Endothelial cell of umbilical vein (primary cell): ENCODE results near the gene PDIA4. TPM values are rescaled to one million over a fixed set of nuclear protein-coding genes. Genes with fewer than 3 reads are reported as not detected.
"Not testable (repeated sequence)": the region's sequence is repeated elsewhere in the genome, so short reads cannot be mapped to it uniquely, and the experiment has no call there.

Experiments
- BruUV-seq: library from RNA; stranded (reverse); fragments of 400-500 nt; replicated peaks from 2 replicates; lab custom pipeline; 2021; lab: Mats Ljungman, UMichigan
- CTCF ChIA-PET: fragments of 300-600, 350-600 bp; sonication (Branson Sonifier 250); formaldehyde crosslinking; loops from one replicate; lab custom pipeline; 2021; ENCODE audit warnings: antibody characterized with exemption, inconsistent platforms; lab: Charles Lee
- POLR2A ChIA-PET: fragments of 300-600, 350-600 bp; sonication (Branson Sonifier 250); formaldehyde crosslinking; loops from one replicate; lab custom pipeline; 2021; ENCODE audit warnings: antibody characterized with exemption, inconsistent platforms; lab: Charles Lee
- DNase-seq: peaks from one replicate; pipeline ENCODE4 v3.0.0-alpha.2; 2011; ENCODE audit warnings: low read depth, low spot score
- FAIRE-seq: peaks from 2 replicates; lab custom pipeline; 2011; peaks lifted over from hg19 to GRCh38; lab: Jason Lieb, UNC
- H2AFZ ChIP-seq: 2 replicates; pipeline ENCODE4 v1.6.0; 2012; ENCODE audit warnings: low read depth, low read length, control low read depth, inconsistent platforms
- H3K27ac ChIP-seq: 2 replicates; pipeline ENCODE4 v1.5.1; 2011; ENCODE audit warnings: low read depth, mild to moderate bottlenecking, control low read depth, low read length, moderate library complexity; ENCODE audit not compliant: insufficient read depth
- H3K27me3 ChIP-seq, 2 experiments: 2 replicates each; pipeline versions ENCODE4 v1.6.0 to v1.6.1; 2011; ENCODE audit warnings: low read length in 2 of 2, mixed read lengths in 1 of 2; ENCODE audit not compliant: control insufficient read depth in 2 of 2, insufficient read depth in 2 of 2
- H3K36me3 ChIP-seq, 2 experiments: 2 replicates in 1 of 2; 3 replicates in 1 of 2; pipeline ENCODE4 v1.5.1; 2011; ENCODE audit warnings: low read length in 2 of 2, mild to moderate bottlenecking in 1 of 2, moderate library complexity in 1 of 2; ENCODE audit not compliant: control insufficient read depth in 2 of 2, insufficient read depth in 2 of 2; ENCODE audit errors: extremely low read depth in 1 of 2
- H3K4me1 ChIP-seq: 3 replicates; pipeline ENCODE4 v1.5.1; 2011; ENCODE audit warnings: mild to moderate bottlenecking, low read length; ENCODE audit not compliant: control insufficient read depth, insufficient read depth; ENCODE audit errors: extremely low read depth
- H3K4me2 ChIP-seq: 2 replicates; pipeline ENCODE4 v1.6.1; 2011; ENCODE audit warnings: low read length, control low read depth, mixed read lengths; ENCODE audit not compliant: insufficient read depth
- H3K4me3 ChIP-seq, 3 experiments: fragments of 200-600 bp in 1 of 3; sonication (generic), shearing (Covaris generic) in 1 of 3; replicated peaks in 1 of 3; 2 replicates each; pipeline ENCODE4 v1.5.1; 2011 to 2016; ENCODE audit warnings: control low read depth in 3 of 3, low read length in 3 of 3, mild to moderate bottlenecking in 2 of 3, inconsistent platforms in 1 of 3, low read depth in 1 of 3, moderate library complexity in 1 of 3; ENCODE audit not compliant: insufficient read depth in 1 of 3
- H3K79me2 ChIP-seq: 2 replicates; pipeline ENCODE4 v1.6.0; 2012; ENCODE audit warnings: low read length, inconsistent platforms; ENCODE audit not compliant: control insufficient read depth, insufficient read depth
- H3K9ac ChIP-seq: replicated peaks from 2 replicates; pipeline ENCODE3; 2011; ENCODE audit warnings: low read length, control low read depth; ENCODE audit not compliant: insufficient read depth; ENCODE audit errors: extremely low read depth
- H3K9me1 ChIP-seq: replicated peaks from 3 replicates; pipeline ENCODE4 v1.6.0; 2011; ENCODE audit warnings: mild to moderate bottlenecking, low read length; ENCODE audit not compliant: control insufficient read depth, insufficient read depth; ENCODE audit errors: extremely low read depth
- H3K9me3 ChIP-seq: replicated peaks from 2 replicates; pipeline ENCODE4 v1.5.1; 2012; ENCODE audit warnings: low read length, inconsistent platforms; ENCODE audit not compliant: control insufficient read depth, insufficient read depth
- H4K20me1 ChIP-seq: replicated peaks from 2 replicates; pipeline ENCODE3; 2011; ENCODE audit warnings: mild to moderate bottlenecking, low read length; ENCODE audit not compliant: control insufficient read depth, insufficient read depth; ENCODE audit errors: extremely low read depth
- CTCF ChIP-seq, 2 donors: IDR thresholded peaks; 1 replicate in 1 of 2; 2 replicates in 1 of 2; pipeline ENCODE4 v1.5.1; 2011; ENCODE audit warnings: low read length in 2 of 2, mild to moderate bottlenecking in 2 of 2, moderate library complexity in 2 of 2, control low read depth in 1 of 2, inconsistent platforms in 1 of 2, low read depth in 1 of 2; ENCODE audit not compliant: insufficient read depth in 1 of 2; ENCODE audit errors: extremely low read depth in 1 of 2
- EZH2 ChIP-seq: IDR thresholded peaks from 2 replicates; pipeline ENCODE4 v1.6.1; 2012; ENCODE audit warnings: borderline replicate concordance, low read depth, mild to moderate bottlenecking, moderate library complexity, low read length, inconsistent platforms; ENCODE audit not compliant: severe bottlenecking
- FOS ChIP-seq: IDR thresholded peaks from 2 replicates; pipeline ENCODE4 v1.6.1; 2011; ENCODE audit warnings: mild to moderate bottlenecking, low read length, moderate library complexity, borderline replicate concordance; ENCODE audit not compliant: insufficient read depth
- GATA2 ChIP-seq: IDR thresholded peaks from 2 replicates; pipeline ENCODE4 v1.7.0; 2011; ENCODE audit warnings: low read depth, mild to moderate bottlenecking, moderate library complexity, mixed read lengths, low read length; ENCODE audit not compliant: insufficient read length, insufficient read depth
- JUN ChIP-seq: IDR thresholded peaks from 2 replicates; pipeline ENCODE4 v1.6.1; 2011; ENCODE audit warnings: borderline replicate concordance, low read depth; ENCODE audit not compliant: insufficient read length, insufficient read depth
- MAX ChIP-seq: IDR thresholded peaks from 2 replicates; pipeline ENCODE4 v1.6.1; 2011; ENCODE audit not compliant: insufficient read depth, insufficient read length
- MYC ChIP-seq: IDR thresholded peaks from one replicate; pipeline ENCODE4 v1.6.1; 2011; ENCODE audit warnings: mild to moderate bottlenecking, low read depth, low read length
- POLR2A ChIP-seq: IDR thresholded peaks from 2 replicates; pipeline ENCODE4 v1.6.1; 2012; ENCODE audit warnings: low read depth, mild to moderate bottlenecking, control low read depth, low read length
- POLR2AphosphoS5 ChIP-seq: IDR thresholded peaks from 2 replicates; pipeline ENCODE4 v1.6.1; 2012; ENCODE audit warnings: low read depth, mild to moderate bottlenecking, control low read depth, low read length, moderate library complexity; ENCODE audit not compliant: insufficient read depth
- dilution Hi-C: fragments of 300-500 bp; cut with MboI; formaldehyde crosslinking; loops from one replicate; pipeline ENCODE4 v1.15.0; 2019; ENCODE audit warnings: low sequenced_read_pairs; ENCODE audit not compliant: extremely low pct_ligation_motif_present
- intact Hi-C: fragments of 100-400 bp; cut with micrococcal nuclease; formaldehyde crosslinking; loops from one replicate; pipeline ENCODE4 v1.10.0; 2022
- polyA plus RNA-seq, 4 experiments: library from polyadenylated mRNA; depleted of rRNA in 3 of 4; stranded (reverse) in 3 of 4; unstranded in 1 of 4; fragments of >200 nt; gene quantifications; 2 replicates each; pipeline versions ENCODE4 v1.2.1 to v1.2.3, GENCODE V29; 2011 to 2012; ENCODE audit warnings: missing spikeins in 1 of 4
- total RNA-seq: library from RNA; stranded (reverse); gene quantifications from 2 replicates; pipeline ENCODE4 v1.2.3, GENCODE V29; 2021

The PDIA4 gene
- total and polyA plus RNA-seq, 2 donors (not counting 3 experiments of a cell fraction or from before 2014, with no cell fraction given): 217 to 308 TPM

GRCh38 chr7:149013876-149014275 lies 14.4 kb downstream of the PDIA4 start:
- no peak overlapping the region for H3K4me2 ChIP-seq
- H3K4me1 ChIP-seq: no peaks in the 10 kb centered on the region
- no peaks in the 10 kb centered on the region for H3K27me3 ChIP-seq
- H3K4me3 ChIP-seq: no peak overlapping the region
- H2AFZ ChIP-seq: no peak overlapping the region
- peaks cover 2% of the 10 kb centered on the region for H3K79me2 ChIP-seq
- H4K20me1 ChIP-seq: no peaks in the 10 kb centered on the region
- H3K27ac ChIP-seq: no peak overlapping the region
- POLR2A ChIA-PET: no interaction called here
- no peak for DNase-seq
- no TSS peak for BruUV-seq
- H3K36me3 ChIP-seq: peaks cover 26 to 63% of the 10 kb centered on the region in 2 experiments
- CTCF ChIA-PET: interaction anchor here (0.7 to 2.0 kb wide), 2 partner anchors 8 to 52 kb away, joined by 3 to 6 read pairs; no protein-coding TSS in a partner anchor
- H3K9me3 ChIP-seq: no peaks in the 10 kb centered on the region
- TF ChIP-seq FOS: no peak
- no peak for TF ChIP-seq CTCF (IDR thresholded peaks at IDR 0.05; ENCODE audit: extremely low read depth in 1 of 2, insufficient read depth in 1 of 2, low read depth in 1 of 2, low read length in 2 of 2)
- no peak for TF ChIP-seq JUN
- TF ChIP-seq MAX: no peak
- TF ChIP-seq EZH2: no peak
- TF ChIP-seq MYC: no peak
- TF ChIP-seq POLR2AphosphoS5: no peak
- no peak for TF ChIP-seq GATA2
- TF ChIP-seq POLR2A: no peak
- FAIRE-seq: no peak
- dilution Hi-C loops: no loop called here
- H3K9me1 ChIP-seq: no peaks in the 10 kb centered on the region
- intact Hi-C loops: no loop called here
- H3K9ac ChIP-seq: no peak overlapping the region

GRCh38 chr7:149012730-149013129 lies 15.6 kb downstream of the PDIA4 start:
- H3K4me1 ChIP-seq, H3K9ac ChIP-seq, intact Hi-C loops, H2AFZ ChIP-seq, BruUV-seq, H3K9me3 ChIP-seq, H3K4me3 ChIP-seq, H3K79me2 ChIP-seq, POLR2A ChIA-PET, H3K27me3 ChIP-seq, H4K20me1 ChIP-seq, DNase-seq, H3K4me2 ChIP-seq, H3K27ac ChIP-seq, H3K9me1 ChIP-seq, dilution Hi-C loops, FAIRE-seq: not testable (repeated sequence)
- peaks cover 24 to 65% of the 10 kb centered on the region in 2 experiments for H3K36me3 ChIP-seq
- CTCF ChIA-PET: interaction anchor here (1.5 to 2.0 kb wide), 3 partner anchors 9 to 53 kb away, joined by 3 to 6 read pairs (median 3); no protein-coding TSS in a partner anchor
